Measurements from ENCODE around the gene SNRPD3. TPM values are rescaled to one million over a fixed set of nuclear protein-coding genes. Genes with fewer than 3 reads are reported as not detected.

Gene SNRPD3
- total RNA-seq, 1 experiment from 2014 or later = 220 TPM

DNA sequence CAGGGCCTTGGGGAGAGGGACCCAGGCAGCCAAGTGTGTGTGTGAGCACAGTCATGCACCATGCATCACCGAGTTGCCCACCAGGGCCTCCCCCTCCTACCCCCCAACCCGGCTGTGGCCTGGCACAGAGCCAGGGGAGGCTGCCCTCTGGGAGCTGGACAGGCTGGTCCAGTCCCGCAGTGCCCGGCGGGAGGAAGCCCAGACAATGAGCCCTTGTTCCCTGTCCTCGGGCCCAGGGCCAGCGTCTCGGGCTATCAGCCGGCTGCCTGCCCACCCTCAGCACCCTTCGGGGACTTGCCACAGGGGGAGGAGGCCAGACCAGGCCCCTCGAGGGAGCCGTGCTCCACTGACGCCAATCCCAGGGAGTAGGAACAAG, 32.6 kb downstream of the SNRPD3 start:
- Histone ChIP-seq H3K9me3 (ENCODE audit: low read depth, low read length, poor library complexity, severe bottlenecking) (no peaks in the 10 kb centered on the region), H3K27ac (ENCODE audit: low read depth, low read length, poor library complexity, severe bottlenecking) (no peak overlapping the region), H3K4me1 (ENCODE audit: insufficient read depth, low read length, poor library complexity, severe bottlenecking) (peaks cover 14% of the 10 kb centered on the region), H3K36me3 (ENCODE audit: insufficient read depth, low read length, poor library complexity, severe bottlenecking) (no peaks in the 10 kb centered on the region), H3K27me3 (replicated peaks; ENCODE audit: insufficient read depth, low read depth, low read length, poor library complexity) (no peaks in the 10 kb centered on the region), H3K4me3 (ENCODE audit: low read depth, low read length, poor library complexity, severe bottlenecking) (no peak overlapping the region)
- ChIA-PET CTCF (no interaction called here), POLR2A (ENCODE audit: low non-redundant PET) (no interaction called here)
- BruUV-seq (replicated peaks) = no TSS peak
- no peak for TF ChIP-seq EZH2 (IDR thresholded peaks at IDR 0.05; ENCODE audit: borderline replicate concordance, low read depth, low read length, poor library complexity, severe bottlenecking)
- TF ChIP-seq, protein P1, sequence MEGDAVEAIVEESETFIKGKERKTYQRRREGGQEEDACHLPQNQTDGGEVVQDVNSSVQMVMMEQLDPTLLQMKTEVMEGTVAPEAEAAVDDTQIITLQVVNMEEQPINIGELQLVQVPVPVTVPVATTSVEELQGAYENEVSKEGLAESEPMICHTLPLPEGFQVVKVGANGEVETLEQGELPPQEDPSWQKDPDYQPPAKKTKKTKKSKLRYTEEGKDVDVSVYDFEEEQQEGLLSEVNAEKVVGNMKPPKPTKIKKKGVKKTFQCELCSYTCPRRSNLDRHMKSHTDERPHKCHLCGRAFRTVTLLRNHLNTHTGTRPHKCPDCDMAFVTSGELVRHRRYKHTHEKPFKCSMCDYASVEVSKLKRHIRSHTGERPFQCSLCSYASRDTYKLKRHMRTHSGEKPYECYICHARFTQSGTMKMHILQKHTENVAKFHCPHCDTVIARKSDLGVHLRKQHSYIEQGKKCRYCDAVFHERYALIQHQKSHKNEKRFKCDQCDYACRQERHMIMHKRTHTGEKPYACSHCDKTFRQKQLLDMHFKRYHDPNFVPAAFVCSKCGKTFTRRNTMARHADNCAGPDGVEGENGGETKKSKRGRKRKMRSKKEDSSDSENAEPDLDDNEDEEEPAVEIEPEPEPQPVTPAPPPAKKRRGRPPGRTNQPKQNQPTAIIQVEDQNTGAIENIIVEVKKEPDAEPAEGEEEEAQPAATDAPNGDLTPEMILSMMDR (conservative IDR thresholded peaks at IDR 0.05; ENCODE audit: low read depth, low read length) = no peak
- intact Hi-C loops (cut with micrococcal nuclease; ENCODE audit: unreplicated experiment) = no loop called here
- DNase-seq (ENCODE audit: low spot score) = no peak

DNA sequence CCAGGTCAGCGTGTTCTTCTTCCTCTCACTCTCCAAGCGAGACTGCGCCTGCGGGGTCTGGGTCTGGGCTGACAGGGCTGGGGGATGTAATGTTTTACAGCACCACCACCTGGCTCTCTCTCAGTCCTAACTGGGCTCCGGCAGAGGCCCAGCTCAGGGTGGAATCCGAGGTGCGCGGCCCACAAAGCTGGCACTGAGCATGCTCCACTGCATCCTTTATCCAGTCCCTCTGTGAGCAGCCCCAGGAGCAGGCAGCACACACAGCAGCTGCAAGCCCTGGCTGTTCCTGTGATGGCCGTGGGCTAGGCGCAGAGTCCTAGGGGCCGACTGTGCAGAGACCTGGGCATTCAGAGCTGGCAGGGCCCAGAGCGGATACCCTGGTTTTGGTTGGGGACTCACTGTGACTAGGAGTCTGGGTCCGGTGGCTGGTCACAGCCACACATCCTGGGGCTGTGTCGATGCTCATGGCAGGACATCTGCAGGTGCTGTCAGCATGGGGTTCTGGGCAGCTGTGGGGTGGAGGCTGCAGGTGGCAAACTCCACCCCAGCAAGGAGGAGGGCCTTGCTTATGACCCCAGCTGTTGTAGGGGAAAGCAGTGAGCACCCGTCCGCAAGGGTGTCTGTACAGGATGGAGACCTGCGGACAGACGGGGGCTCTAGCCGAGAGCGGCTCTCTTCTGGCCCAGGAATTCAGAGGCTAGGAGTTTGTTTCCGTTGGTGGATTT, 33.1 kb downstream of the SNRPD3 start:
- DNase-seq (ENCODE audit: low spot score) = no peak
- POLR2A ChIA-PET (ENCODE audit: low non-redundant PET) = no interaction called here
- no peaks in the 10 kb centered on the region for H3K27me3 ChIP-seq (replicated peaks; ENCODE audit: insufficient read depth, low read depth, low read length, poor library complexity)

DNA sequence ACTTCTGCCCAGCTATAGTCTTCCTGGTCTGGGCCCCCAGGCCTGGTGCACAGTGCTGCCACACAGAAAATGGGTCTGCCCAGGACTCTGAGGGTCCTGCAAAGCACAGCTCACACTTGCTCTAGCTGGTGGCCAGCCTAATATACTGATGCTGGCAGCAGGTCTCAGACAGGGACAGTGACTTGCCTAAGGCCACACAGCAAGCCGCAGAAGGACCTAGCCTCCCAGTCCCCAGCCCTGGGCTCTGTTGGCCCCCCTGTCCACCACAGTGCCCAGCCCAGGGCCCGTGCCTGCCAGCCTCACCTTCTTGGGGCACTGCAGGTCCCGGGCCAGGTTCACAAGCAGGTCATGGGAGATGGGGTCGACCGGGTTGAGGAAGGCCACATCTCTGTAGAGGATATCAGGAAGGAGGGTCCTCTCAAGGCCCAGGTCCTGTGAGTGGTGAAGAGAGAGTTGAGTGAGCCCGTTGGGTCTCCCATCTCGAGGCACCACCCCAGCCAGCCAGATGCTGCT, 33.8 kb downstream of the SNRPD3 start:
- Histone ChIP-seq H3K4me3 (ENCODE audit: low read depth, low read length, poor library complexity, severe bottlenecking) (no peak overlapping the region), H3K27me3 (replicated peaks; ENCODE audit: insufficient read depth, low read depth, low read length, poor library complexity) (no peaks in the 10 kb centered on the region), H3K4me1 (ENCODE audit: insufficient read depth, low read length, poor library complexity, severe bottlenecking) (peaks cover 2% of the 10 kb centered on the region), H3K27ac (ENCODE audit: low read depth, low read length, poor library complexity, severe bottlenecking) (no peak overlapping the region), H3K9me3 (ENCODE audit: low read depth, low read length, poor library complexity, severe bottlenecking) (no peaks in the 10 kb centered on the region), H3K36me3 (ENCODE audit: insufficient read depth, low read length, poor library complexity, severe bottlenecking) (no peaks in the 10 kb centered on the region)
- intact Hi-C loops (cut with micrococcal nuclease; ENCODE audit: unreplicated experiment) = no loop called here
- no TSS peak for BruUV-seq (replicated peaks)
- ChIA-PET POLR2A (ENCODE audit: low non-redundant PET) (no interaction called here), CTCF (no interaction called here)
- DNase-seq (ENCODE audit: low spot score) = no peak
- TF ChIP-seq, protein P1 (conservative IDR thresholded peaks at IDR 0.05; ENCODE audit: low read depth, low read length) = no peak
- TF ChIP-seq EZH2 (IDR thresholded peaks at IDR 0.05; ENCODE audit: borderline replicate concordance, low read depth, low read length, poor library complexity, severe bottlenecking) = no peak

More for the DNA sequence above, 33.1 kb downstream of the SNRPD3 start:
- H3K27ac ChIP-seq (ENCODE audit: low read depth, low read length, poor library complexity, severe bottlenecking) = no peak overlapping the region
- intact Hi-C loops (cut with micrococcal nuclease; ENCODE audit: unreplicated experiment) = no loop called here
- TF ChIP-seq EZH2 (IDR thresholded peaks at IDR 0.05; ENCODE audit: borderline replicate concordance, low read depth, low read length, poor library complexity, severe bottlenecking) = no peak
- TF ChIP-seq, protein P1 (conservative IDR thresholded peaks at IDR 0.05; ENCODE audit: low read depth, low read length) = no peak
- H3K36me3 ChIP-seq (ENCODE audit: insufficient read depth, low read length, poor library complexity, severe bottlenecking) = no peaks in the 10 kb centered on the region
- no peak overlapping the region for H3K4me3 ChIP-seq (ENCODE audit: low read depth, low read length, poor library complexity, severe bottlenecking)
- H3K9me3 ChIP-seq (ENCODE audit: low read depth, low read length, poor library complexity, severe bottlenecking) = no peaks in the 10 kb centered on the region
- no TSS peak for BruUV-seq (replicated peaks)
- peaks cover 9% of the 10 kb centered on the region for H3K4me1 ChIP-seq (ENCODE audit: insufficient read depth, low read length, poor library complexity, severe bottlenecking)
- CTCF ChIA-PET = no interaction called here

All from A673 (cell line).